OCI-LY7 (cell line): ENCODE measurements around the gene RAF1. TPM values are rescaled to one million over a fixed set of nuclear protein-coding genes. Genes with fewer than 3 reads are reported as not detected.

Experiments used
- BruUV-seq: library from RNA; stranded (reverse); fragments of 400-500 nt; replicated peaks from 2 replicates; lab custom pipeline; 2021; lab: Mats Ljungman, UMichigan
- CTCF ChIA-PET: fragments of 300-600 bp; sonication (Branson Sonifier 250); formaldehyde crosslinking; loops from one replicate; lab custom pipeline; 2022; ENCODE audit warnings: antibody characterized with exemption; ENCODE audit not compliant: unreplicated experiment; lab: Charles Lee
- POLR2A ChIA-PET: fragments of 300-600 bp; sonication (Branson Sonifier 250); formaldehyde crosslinking; loops from one replicate; lab custom pipeline; 2022; ENCODE audit warnings: antibody characterized with exemption; lab: Charles Lee
- DNase-seq: peaks from one replicate; pipeline ENCODE4 v3.0.0-alpha.2; 2015; ENCODE audit warnings: low spot score
- H2AFZ ChIP-seq: fragments of 200-600 bp; sonication (generic), shearing (Covaris generic); 2 replicates; pipeline ENCODE4 v1.6.1; 2014; ENCODE audit warnings: mild to moderate bottlenecking, antibody characterized with exemption, low read length, moderate library complexity
- H3K27ac ChIP-seq: fragments of 200-600 bp; sonication (generic); 2 replicates; pipeline ENCODE4 v1.5.1; 2014; ENCODE audit warnings: mixed run types, low read depth, mild to moderate bottlenecking, moderate library complexity, low read length, inconsistent platforms; ENCODE audit not compliant: poor library complexity, severe bottlenecking
- H3K36me3 ChIP-seq: fragments of 200-600 bp; sonication (generic); 2 replicates; pipeline ENCODE4 v1.6.1; 2014; ENCODE audit warnings: mild to moderate bottlenecking, antibody characterized with exemption, low read length, moderate library complexity, mixed read lengths; ENCODE audit not compliant: insufficient read depth
- H3K4me1 ChIP-seq: fragments of 200-600 bp; sonication (generic); 2 replicates; pipeline ENCODE4 v1.5.1; 2014; ENCODE audit warnings: mild to moderate bottlenecking, low read length; ENCODE audit not compliant: insufficient read depth, poor library complexity, severe bottlenecking
- H3K4me2 ChIP-seq: fragments of 200-600 bp; sonication (generic); 2 replicates; pipeline ENCODE4 v1.6.1; 2014; ENCODE audit warnings: mild to moderate bottlenecking, low read length
- H3K4me3 ChIP-seq: fragments of 200-600 bp; sonication (generic); 2 replicates; pipeline ENCODE4 v1.5.1; 2014; ENCODE audit warnings: mild to moderate bottlenecking, low read depth, low read length; ENCODE audit not compliant: poor library complexity, severe bottlenecking
- H3K79me2 ChIP-seq: fragments of 200-600 bp; sonication (generic); 2 replicates; pipeline ENCODE4 v1.6.1; 2016; ENCODE audit warnings: low read depth, mild to moderate bottlenecking, low read length, moderate library complexity, mixed read lengths; ENCODE audit not compliant: insufficient read depth
- H3K9me2 ChIP-seq: fragments of 200-600 bp; sonication (generic); 2 replicates; pipeline ENCODE4 v1.6.1; 2016; ENCODE audit warnings: mild to moderate bottlenecking, low read length, mixed read lengths; ENCODE audit not compliant: insufficient read depth
- H3K9me3 ChIP-seq: fragments of 200-600 bp; sonication (generic); 2 replicates; pipeline ENCODE4 v1.6.1; 2014; ENCODE audit warnings: mild to moderate bottlenecking, mixed run types, low read length, mixed read lengths
- H4K20me1 ChIP-seq: fragments of 200-600 bp; sonication (generic); 2 replicates; pipeline ENCODE4 v1.6.1; 2014; ENCODE audit warnings: mild to moderate bottlenecking, antibody characterized with exemption, low read length, moderate library complexity, mixed read lengths; ENCODE audit not compliant: insufficient read depth
- EZH2phosphoT487 ChIP-seq: fragments of 200-600 bp; sonication (generic); IDR thresholded peaks from 2 replicates; pipeline ENCODE4 v1.6.1; 2018; ENCODE audit warnings: low read depth, borderline replicate concordance, mild to moderate bottlenecking, mixed run types, antibody characterized with exemption, low read length, moderate library complexity, mixed read lengths
- intact Hi-C: fragments of 100-400 bp; cut with micrococcal nuclease; formaldehyde crosslinking; loops from one replicate; pipeline ENCODE4 v1.10.0; 2022; ENCODE audit not compliant: unreplicated experiment
- total RNA-seq, 2 experiments: library from RNA; depleted of rRNA in 1 of 2; stranded (reverse); fragments of >200 nt in 1 of 2; shearing (Covaris generic) in 1 of 2; gene quantifications; 2 replicates each; pipeline ENCODE4 v1.2.3, GENCODE V29; 2014 to 2022
- TF ChIP-seq, protein P1 (sequence below): fragments of 200-600 bp; sonication (generic); conservative IDR thresholded peaks from 2 replicates; pipeline ENCODE4 v1.5.1; 2014; ENCODE audit warnings: mild to moderate bottlenecking, antibody characterized with exemption, low read length, moderate library complexity, mixed read lengths

Gene RAF1
- total RNA-seq, 2 experiments from 2014 or later, result 88.0 to 90.8 TPM

DNA sequence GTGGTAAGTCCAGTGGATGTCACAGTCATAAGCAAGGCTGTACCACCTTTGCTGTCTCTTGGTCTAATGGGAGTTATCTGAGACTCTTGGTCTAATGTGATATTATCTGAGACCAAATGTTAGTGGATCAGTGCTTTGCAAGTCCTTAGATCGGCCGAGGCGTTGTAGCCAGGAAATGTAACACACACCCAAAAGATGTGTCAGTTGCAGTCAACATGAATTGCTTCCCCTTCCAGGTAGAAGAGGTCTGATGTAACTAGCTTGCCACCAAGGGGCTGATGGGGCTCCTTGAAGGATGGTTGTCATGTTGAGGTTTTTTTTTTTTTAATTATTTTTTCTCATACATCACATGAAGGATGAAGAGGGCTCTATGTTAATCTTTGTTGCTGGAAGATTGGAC is 45.4 kb upstream of the RAF1 start:
- CTCF ChIA-PET, result interaction anchor here (0.6 to 0.7 kb wide), 2 partner anchors 11 to 124 kb away, joined by 3 read pairs; no protein-coding TSS in a partner anchor
- Histone ChIP-seq H3K9me2 (no peaks in the 10 kb centered on the region), H3K9me3 (no peaks in the 10 kb centered on the region), H2AFZ (peak overlapping the region; percentile 32; the same call in 1 of the 2 replicates), H3K4me1 (peaks cover 21% of the 10 kb centered on the region), H3K4me3 (no peak overlapping the region), H3K27ac (no peak overlapping the region), H3K79me2 (no peaks in the 10 kb centered on the region), H4K20me1 (no peaks in the 10 kb centered on the region), H3K4me2 (peak overlapping the region; percentile 16; the same call in 1 of the 2 replicates), H3K36me3 (no peaks in the 10 kb centered on the region)
- BruUV-seq, result no TSS peak
- POLR2A ChIA-PET, result interaction anchor here (0.5 to 2.1 kb wide), 6 partner anchors 11 to 123 kb away, joined by 3 to 11 read pairs (median 3); no protein-coding TSS in a partner anchor
- intact Hi-C loops, result loop anchor here (5.0 to 10.0 kb wide), 3 partner anchors 75 to 183 kb away; partner anchors contain the start of gene RPL32
- TF ChIP-seq EZH2phosphoT487, result no peak
- TF ChIP-seq, protein P1, sequence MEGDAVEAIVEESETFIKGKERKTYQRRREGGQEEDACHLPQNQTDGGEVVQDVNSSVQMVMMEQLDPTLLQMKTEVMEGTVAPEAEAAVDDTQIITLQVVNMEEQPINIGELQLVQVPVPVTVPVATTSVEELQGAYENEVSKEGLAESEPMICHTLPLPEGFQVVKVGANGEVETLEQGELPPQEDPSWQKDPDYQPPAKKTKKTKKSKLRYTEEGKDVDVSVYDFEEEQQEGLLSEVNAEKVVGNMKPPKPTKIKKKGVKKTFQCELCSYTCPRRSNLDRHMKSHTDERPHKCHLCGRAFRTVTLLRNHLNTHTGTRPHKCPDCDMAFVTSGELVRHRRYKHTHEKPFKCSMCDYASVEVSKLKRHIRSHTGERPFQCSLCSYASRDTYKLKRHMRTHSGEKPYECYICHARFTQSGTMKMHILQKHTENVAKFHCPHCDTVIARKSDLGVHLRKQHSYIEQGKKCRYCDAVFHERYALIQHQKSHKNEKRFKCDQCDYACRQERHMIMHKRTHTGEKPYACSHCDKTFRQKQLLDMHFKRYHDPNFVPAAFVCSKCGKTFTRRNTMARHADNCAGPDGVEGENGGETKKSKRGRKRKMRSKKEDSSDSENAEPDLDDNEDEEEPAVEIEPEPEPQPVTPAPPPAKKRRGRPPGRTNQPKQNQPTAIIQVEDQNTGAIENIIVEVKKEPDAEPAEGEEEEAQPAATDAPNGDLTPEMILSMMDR, result no peak
- DNase-seq, result peak; percentile 67

- intact Hi-C loops, result loop anchor here (5.0 to 10.0 kb wide), 3 partner anchors 76 to 184 kb away; partner anchors contain the start of gene RPL32
- no TSS peak for BruUV-seq
- no peaks in the 10 kb centered on the region for H3K9me2 ChIP-seq
- H3K4me2 ChIP-seq, result no peak overlapping the region
- H3K9me3 ChIP-seq, result no peaks in the 10 kb centered on the region
- H4K20me1 ChIP-seq, result no peaks in the 10 kb centered on the region
- no peak overlapping the region for H3K27ac ChIP-seq
- POLR2A ChIA-PET, result interaction anchor here (0.5 to 2.1 kb wide), 5 partner anchors 12 to 124 kb away, joined by 3 to 11 read pairs (median 3); no protein-coding TSS in a partner anchor
- H3K4me1 ChIP-seq, result peaks cover 21% of the 10 kb centered on the region
- no peaks in the 10 kb centered on the region for H3K79me2 ChIP-seq
- no peaks in the 10 kb centered on the region for H3K36me3 ChIP-seq
- CTCF ChIA-PET, result interaction anchor here (0.6 to 0.7 kb wide), 2 partner anchors 11 to 124 kb away, joined by 3 read pairs; no protein-coding TSS in a partner anchor
- DNase-seq, result no peak
- H3K4me3 ChIP-seq, result no peak overlapping the region
- H2AFZ ChIP-seq, result peak overlapping the region; percentile 32; the same call in 1 of the 2 replicates
- TF ChIP-seq, protein P1, result no peak
- no peak for TF ChIP-seq EZH2phosphoT487
These were observed 44.8 kb upstream of the RAF1 start for GRCh38 chr3:12708584-12709192.
